HG02623 (cell line): ENCODE data around the gene MATN3.

Source experiments
- ATAC-seq: cut with Tn5 transposase; IDR thresholded peaks from one replicate; pipeline ENCODE4 v1.9.1; 2021; ENCODE audit warnings: moderate library complexity; ENCODE audit not compliant: unreplicated experiment

MATN3 gene

GRCh38 chr2:20037660-20038059 is 25.2 kb upstream of the MATN3 start:
- ATAC-seq: no peak

- no peak for ATAC-seq
These were observed 23.6 kb upstream of the MATN3 start for GRCh38 chr2:20035955-20036666.

- ATAC-seq: no peak
These were observed 22.4 kb upstream of the MATN3 start for GRCh38 chr2:20034821-20035220.

- ATAC-seq: no peak
These were observed 21.8 kb upstream of the MATN3 start for GRCh38 chr2:20034218-20034617.

GRCh38 chr2:20033322-20033721 is 20.9 kb upstream of the MATN3 start:
- ATAC-seq: no peak

- ATAC-seq: no peak
These were observed 17.8 kb upstream of the MATN3 start for GRCh38 chr2:20030224-20030623.

- no peak for ATAC-seq
These were observed 15.4 kb upstream of the MATN3 start for GRCh38 chr2:20027705-20028434.

GRCh38 chr2:20027260-20027677 is 14.8 kb upstream of the MATN3 start:
- ATAC-seq: no peak

- no peak for ATAC-seq
These were observed 12.8 kb upstream of the MATN3 start for GRCh38 chr2:20025065-20025786.

GRCh38 chr2:20023688-20024087 is 11.2 kb upstream of the MATN3 start:
- no peak for ATAC-seq

GRCh38 chr2:20021405-20022009 is 9.0 kb upstream of the MATN3 start:
- no peak for ATAC-seq

GRCh38 chr2:20019747-20020146 is 7.3 kb upstream of the MATN3 start:
- ATAC-seq: no peak

GRCh38 chr2:20018601-20019152 is 6.2 kb upstream of the MATN3 start:
- no peak for ATAC-seq

- no peak for ATAC-seq
These were observed 3.9 kb upstream of the MATN3 start for GRCh38 chr2:20016346-20016745.

GRCh38 chr2:20015482-20016083 is 3.1 kb upstream of the MATN3 start:
- ATAC-seq: no peak

GRCh38 chr2:20013126-20013849 is 820 bp upstream of the MATN3 start:
- no peak for ATAC-seq

GRCh38 chr2:20012032-20012281 is 511 bp downstream of the MATN3 start:
- ATAC-seq: no peak

- ATAC-seq: no peak
These were observed 1.0 kb downstream of the MATN3 start for GRCh38 chr2:20011276-20012031.

- no peak for ATAC-seq
These were observed 3.8 kb downstream of the MATN3 start for GRCh38 chr2:20008703-20009102.
